ENCODE data around the gene PHIP. TPM values are rescaled to one million over a fixed set of nuclear protein-coding genes. Genes with fewer than 3 reads are reported as not detected.

Gene PHIP
- polyA plus RNA-seq, 1 experiment: 3.1 TPM

DNA sequence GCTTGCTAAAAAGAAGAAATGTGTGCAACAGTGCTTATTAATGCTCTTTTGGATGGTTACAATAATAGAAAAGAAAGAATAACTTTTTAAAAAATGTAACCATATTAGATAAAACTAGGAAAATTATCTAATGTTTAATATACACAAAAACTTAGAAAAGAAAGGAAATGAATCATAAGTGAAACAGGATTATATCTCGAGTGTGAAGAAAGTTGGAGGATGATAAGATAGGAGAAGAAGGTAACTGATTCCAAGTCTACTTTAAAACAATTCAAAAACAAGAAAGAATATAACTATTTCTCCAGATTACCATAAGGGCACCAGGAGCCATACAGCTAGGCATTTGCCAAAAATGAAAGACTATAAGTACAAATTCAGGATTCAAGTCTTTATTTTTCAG lies 73.0 kb downstream of the PHIP start:
- POLR2A ChIA-PET: no interaction called here
- Histone ChIP-seq H3K4me3 (ENCODE audit: low read depth, low read length) (no peak overlapping the region), H3K36me3 (ENCODE audit: control insufficient read depth, insufficient read depth, low read length) (peaks cover 2% of the 10 kb centered on the region; the same call in 1 of the 2 replicates), H3K27me3 (ENCODE audit: control insufficient read depth, insufficient read depth, low read length) (no peaks in the 10 kb centered on the region)
- no peak for DNase-seq (ENCODE audit: low read depth)
- CTCF ChIA-PET: no interaction called here
- TF ChIP-seq, protein P1, sequence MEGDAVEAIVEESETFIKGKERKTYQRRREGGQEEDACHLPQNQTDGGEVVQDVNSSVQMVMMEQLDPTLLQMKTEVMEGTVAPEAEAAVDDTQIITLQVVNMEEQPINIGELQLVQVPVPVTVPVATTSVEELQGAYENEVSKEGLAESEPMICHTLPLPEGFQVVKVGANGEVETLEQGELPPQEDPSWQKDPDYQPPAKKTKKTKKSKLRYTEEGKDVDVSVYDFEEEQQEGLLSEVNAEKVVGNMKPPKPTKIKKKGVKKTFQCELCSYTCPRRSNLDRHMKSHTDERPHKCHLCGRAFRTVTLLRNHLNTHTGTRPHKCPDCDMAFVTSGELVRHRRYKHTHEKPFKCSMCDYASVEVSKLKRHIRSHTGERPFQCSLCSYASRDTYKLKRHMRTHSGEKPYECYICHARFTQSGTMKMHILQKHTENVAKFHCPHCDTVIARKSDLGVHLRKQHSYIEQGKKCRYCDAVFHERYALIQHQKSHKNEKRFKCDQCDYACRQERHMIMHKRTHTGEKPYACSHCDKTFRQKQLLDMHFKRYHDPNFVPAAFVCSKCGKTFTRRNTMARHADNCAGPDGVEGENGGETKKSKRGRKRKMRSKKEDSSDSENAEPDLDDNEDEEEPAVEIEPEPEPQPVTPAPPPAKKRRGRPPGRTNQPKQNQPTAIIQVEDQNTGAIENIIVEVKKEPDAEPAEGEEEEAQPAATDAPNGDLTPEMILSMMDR (IDR thresholded peaks at IDR 0.05; ENCODE audit: insufficient read depth, low read depth, low read length): no peak

DNA sequence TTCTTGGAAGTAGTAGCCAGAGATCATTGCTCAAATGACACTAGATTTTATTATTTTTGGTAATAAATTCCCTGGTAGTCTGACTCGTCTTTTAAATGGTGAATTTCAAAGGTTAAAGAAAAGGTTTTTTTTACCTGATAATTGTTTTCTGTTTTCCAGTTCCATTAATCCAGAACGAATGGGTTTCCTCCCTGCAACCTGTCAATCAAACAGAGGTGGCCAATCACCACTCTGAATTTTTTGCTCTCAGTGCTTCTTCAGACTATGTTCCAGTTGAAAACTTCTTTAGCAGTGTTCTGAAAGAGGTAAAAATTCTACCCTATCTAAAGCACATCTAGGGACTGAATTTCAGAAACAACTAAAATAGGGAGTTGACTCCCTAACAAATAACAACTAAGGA lies 73.8 kb downstream of the PHIP start:
- H3K36me3 ChIP-seq (ENCODE audit: control insufficient read depth, insufficient read depth, low read length): peaks cover 2% of the 10 kb centered on the region; the same call in 1 of the 2 replicates
- POLR2A ChIA-PET: no interaction called here
- CTCF ChIA-PET: no interaction called here

DNA sequence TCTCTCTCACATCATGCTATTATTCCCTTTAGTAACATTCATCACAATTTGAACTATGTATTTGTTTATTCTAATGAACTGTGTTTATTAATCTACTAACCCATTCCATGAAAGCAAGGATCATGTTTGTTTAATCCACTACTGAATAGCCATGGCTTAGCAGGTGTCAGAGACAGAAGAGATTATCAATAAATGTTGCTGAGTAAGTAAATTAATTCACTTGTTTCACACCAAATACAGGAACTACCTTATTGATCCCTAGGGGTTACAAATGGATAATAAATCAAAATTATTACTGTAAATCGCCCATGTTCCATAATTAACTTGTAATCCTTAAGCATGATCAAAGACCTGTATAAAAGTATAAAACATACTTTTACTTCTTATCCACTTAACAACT lies 76.6 kb downstream of the PHIP start:
- POLR2A ChIA-PET: no interaction called here
- peaks cover 4% of the 10 kb centered on the region for H3K36me3 ChIP-seq (ENCODE audit: control insufficient read depth, insufficient read depth, low read length)
- CTCF ChIA-PET: no interaction called here
- no peak for DNase-seq (ENCODE audit: low read depth)
- no peaks in the 10 kb centered on the region for H3K27me3 ChIP-seq (ENCODE audit: control insufficient read depth, insufficient read depth, low read length)
- no peak overlapping the region for H3K4me3 ChIP-seq (ENCODE audit: low read depth, low read length)
- TF ChIP-seq, protein P1 (IDR thresholded peaks at IDR 0.05; ENCODE audit: insufficient read depth, low read depth, low read length): no peak

More for the DNA sequence above, 73.8 kb downstream of the PHIP start:
- TF ChIP-seq, protein P1 (IDR thresholded peaks at IDR 0.05; ENCODE audit: insufficient read depth, low read depth, low read length): no peak
- H3K4me3 ChIP-seq (ENCODE audit: low read depth, low read length): no peak overlapping the region
- H3K27me3 ChIP-seq (ENCODE audit: control insufficient read depth, insufficient read depth, low read length): no peaks in the 10 kb centered on the region
- no peak for DNase-seq (ENCODE audit: low read depth)

DNA sequence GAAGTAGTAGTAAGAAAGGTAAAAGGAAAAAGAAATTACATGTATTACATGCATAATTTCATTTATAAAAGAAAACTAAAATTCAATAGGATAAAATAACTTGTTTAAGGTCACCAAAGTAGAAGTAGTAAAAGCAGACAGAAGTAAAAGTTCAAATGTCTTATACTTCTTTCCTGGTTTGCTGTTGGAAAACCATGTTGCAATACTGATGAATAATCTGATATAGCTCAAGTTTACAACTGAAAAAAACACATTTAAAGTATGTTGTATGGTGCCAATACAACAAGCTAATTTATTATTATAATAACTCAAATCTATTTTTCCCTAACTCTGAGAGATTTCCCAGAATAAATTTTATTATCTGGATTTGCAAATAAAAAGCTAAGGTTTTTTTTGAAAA lies 78.3 kb downstream of the PHIP start:
- peaks cover 4% of the 10 kb centered on the region for H3K36me3 ChIP-seq (ENCODE audit: control insufficient read depth, insufficient read depth, low read length)
- H3K4me3 ChIP-seq (ENCODE audit: low read depth, low read length): no peak overlapping the region
- ChIA-PET CTCF (interaction anchor here (0.7 kb wide), 1 partner anchor 474 kb away, joined by 3 read pairs; no protein-coding TSS in a partner anchor), POLR2A (interaction anchor here (0.6 kb wide), 1 partner anchor 1528 kb away, joined by 3 read pairs; no protein-coding TSS in a partner anchor)
- TF ChIP-seq, protein P1 (IDR thresholded peaks at IDR 0.05; ENCODE audit: insufficient read depth, low read depth, low read length): no peak
- H3K27me3 ChIP-seq (ENCODE audit: control insufficient read depth, insufficient read depth, low read length): no peaks in the 10 kb centered on the region
- DNase-seq (ENCODE audit: low read depth): no peak

DNA sequence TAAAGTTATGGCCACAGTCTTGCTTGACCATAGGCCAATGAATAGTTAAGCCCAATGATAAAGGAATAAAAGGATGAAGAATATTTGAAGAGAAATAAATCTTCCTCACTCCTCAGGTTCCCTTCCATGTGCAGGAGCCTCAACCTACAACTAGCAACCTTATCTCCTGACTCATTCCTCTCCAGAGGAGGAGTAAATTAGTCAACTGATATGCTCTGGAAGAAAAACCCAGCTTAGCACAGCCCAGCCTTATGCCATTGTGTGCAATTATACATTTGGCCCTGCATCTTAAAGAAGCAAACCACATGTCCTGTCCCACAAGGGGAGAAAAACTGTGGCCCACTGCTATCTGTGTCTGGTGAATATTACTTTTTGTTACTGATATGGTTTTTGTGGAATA lies 82.1 kb downstream of the PHIP start:
- DNase-seq (ENCODE audit: low read depth): no peak
- ChIA-PET CTCF (no interaction called here), POLR2A (no interaction called here)
- Histone ChIP-seq H3K36me3 (ENCODE audit: control insufficient read depth, insufficient read depth, low read length) (peaks cover 2% of the 10 kb centered on the region; the same call in 1 of the 2 replicates), H3K4me3 (ENCODE audit: low read depth, low read length) (no peak overlapping the region), H3K27me3 (ENCODE audit: control insufficient read depth, insufficient read depth, low read length) (no peaks in the 10 kb centered on the region)
- TF ChIP-seq, protein P1 (IDR thresholded peaks at IDR 0.05; ENCODE audit: insufficient read depth, low read depth, low read length): no peak

Measured in BJ (cell line).